ENCODE measurements around the gene ARHGAP32.
"Not testable (repeated sequence)": the region's sequence is repeated elsewhere in the genome, so short reads cannot be mapped to it uniquely, and the experiment has no call there.

ARHGAP32 gene

DNA sequence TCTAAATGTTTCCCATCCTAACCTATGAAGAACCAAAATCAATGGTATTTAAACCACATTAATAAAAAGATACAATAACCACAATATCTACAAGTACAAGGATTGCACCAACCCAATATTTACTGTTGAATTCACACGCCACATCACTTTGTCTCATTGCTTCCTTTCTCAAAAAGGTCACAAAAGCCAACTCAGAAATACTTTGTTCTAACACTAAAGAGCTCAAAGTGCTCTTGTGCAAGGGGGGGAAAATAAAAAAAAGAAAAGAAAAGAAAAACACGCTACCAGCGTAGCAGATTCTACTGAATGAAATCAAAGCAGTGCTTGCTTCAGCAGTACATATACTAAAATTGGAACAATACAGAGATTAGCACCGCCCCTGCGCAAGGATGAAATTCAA, 10.5 kb upstream of the ARHGAP32 start:
- DNase-seq (ENCODE audit: low read depth in 3 of 3): no peak

DNA sequence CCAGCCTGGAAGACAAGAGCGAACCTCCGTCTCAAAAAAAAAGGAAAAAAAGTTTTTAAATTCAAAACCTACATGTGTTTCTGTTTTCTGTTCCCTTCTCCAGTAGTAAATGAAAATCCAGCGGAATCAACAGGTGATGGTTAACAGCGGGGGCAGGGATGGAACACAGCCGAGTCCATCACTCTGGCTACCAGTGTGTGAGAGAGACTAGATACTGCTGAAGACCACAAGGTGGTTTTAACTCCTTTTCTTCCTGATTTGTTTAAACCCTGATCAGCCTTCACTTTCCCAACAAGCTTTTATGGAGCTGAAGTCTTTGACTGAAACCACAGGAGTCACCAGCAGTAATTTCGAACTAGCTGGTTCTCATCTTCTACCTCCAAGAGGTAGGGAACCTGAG, 3.6 kb upstream of the ARHGAP32 start:
- no peak for DNase-seq (ENCODE audit: low read depth in 3 of 3)

DNA sequence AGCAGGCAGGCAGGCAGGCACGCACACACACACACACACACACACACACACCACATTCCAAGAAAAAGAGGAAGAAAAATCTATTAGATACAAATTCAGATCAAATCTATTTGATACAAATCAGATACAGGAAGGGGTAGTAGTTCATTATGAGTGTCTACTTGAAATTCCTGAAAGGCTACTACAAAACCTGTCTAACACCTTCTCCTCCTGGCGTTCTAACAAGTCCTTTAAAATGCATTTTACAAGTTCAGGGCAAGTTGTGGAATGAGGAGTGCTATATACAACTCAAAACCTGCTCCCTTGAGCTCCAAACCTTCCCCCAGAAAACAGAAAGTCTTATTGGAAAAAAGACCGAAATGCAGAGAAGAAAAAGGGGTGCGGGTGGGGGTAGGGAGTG, 476 bp downstream of the ARHGAP32 start:
- no peak for DNase-seq (ENCODE audit: low read depth in 3 of 3)

DNA sequence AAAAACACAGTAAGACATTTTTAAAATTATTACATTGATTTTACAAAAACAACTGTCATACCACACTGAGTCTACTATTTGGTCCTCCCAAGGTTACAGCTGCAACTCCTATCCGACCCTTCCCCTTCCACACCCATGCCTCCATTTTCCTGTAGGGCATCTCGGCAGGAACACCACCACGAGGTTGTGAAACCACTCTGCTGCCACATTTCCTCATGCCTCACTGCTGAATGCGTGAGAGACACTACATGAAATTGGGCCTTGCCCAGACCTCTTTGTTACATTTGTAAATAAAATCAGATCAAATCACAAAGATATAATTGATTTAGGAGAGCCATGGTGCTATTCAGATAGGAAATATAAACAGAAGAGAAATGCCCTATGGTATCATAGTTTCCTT, 2.0 kb downstream of the ARHGAP32 start:
- DNase-seq (ENCODE audit: low read depth in 3 of 3): no peak

DNA sequence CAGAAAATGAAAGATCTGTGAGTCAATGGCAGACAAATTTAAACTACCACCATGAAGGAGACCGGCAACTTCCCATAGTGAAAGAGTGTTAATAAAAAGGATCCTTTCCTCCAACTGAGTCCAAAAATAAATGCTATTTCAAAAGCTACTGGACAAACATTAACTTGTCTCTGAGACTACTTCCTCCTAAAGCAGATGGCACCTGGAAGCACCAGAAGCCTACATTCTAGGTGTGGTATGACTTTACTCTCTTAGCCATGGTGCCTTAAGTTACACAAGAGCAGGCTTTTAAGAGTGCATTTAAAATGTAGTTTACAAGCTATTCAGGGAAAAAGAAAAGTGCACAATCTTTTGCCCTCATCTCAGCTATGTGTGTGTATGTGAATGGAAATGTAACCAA, 2.5 kb downstream of the ARHGAP32 start:
- no peak for DNase-seq (ENCODE audit: low read depth in 3 of 3)

DNA sequence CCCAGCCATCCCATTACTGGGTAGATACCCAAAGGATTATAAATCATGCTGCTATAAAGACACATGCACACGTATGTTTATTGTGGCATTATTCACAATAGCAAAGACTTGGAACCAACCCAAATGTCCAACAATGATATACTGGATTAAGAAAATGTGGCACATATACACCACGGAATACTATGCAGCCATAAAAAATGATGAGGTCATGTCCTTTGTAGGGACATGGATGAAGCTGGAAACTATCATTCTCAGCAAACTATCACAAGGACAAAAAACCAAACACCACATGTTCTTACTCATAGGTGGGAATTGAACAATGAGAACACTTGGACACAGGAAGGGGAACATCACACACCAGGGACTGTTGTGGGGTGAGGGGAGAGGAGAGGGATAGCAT, 7.0 kb downstream of the ARHGAP32 start:
- DNase-seq (ENCODE audit: low read depth in 3 of 3): not testable (repeated sequence)

DNA sequence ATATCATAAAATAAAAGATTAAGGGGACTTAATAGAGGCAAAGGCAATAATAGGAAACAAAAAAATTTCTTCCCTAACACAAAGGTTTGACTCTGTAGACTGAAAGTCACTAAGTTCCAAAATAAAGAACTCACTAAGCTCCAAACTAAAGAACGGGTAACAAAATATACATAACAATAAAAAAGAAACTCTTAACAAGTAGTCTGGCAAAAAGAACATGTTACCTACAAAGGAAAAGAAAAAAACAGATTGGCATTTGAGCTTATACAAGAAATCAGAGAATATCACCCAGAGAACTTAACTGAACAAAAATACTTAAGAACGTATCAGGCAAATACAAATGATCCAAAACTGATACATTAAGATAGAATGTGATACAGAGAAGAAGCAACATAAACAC, 7.5 kb downstream of the ARHGAP32 start:
- DNase-seq (ENCODE audit: low read depth in 3 of 3): no peak

DNA sequence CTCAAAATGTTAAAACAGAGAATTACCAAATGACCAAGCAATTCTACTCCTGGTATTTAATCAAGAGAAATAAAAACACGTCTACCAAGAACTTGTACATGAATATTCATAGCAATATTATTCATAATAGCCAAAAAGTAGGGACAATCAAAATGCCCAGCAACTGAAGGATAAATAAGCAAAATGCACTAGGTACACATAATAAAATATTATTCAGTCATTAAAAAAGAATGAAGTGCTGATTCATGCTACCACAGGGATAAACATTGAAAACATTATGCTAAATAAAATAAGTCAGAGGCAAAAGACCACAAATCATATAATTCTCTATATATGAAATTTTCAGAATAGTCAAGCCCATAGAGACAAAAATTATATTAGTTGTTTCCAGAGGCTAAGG, 24.8 kb downstream of the ARHGAP32 start:
- DNase-seq (ENCODE audit: low read depth in 3 of 3): no peak

DNA sequence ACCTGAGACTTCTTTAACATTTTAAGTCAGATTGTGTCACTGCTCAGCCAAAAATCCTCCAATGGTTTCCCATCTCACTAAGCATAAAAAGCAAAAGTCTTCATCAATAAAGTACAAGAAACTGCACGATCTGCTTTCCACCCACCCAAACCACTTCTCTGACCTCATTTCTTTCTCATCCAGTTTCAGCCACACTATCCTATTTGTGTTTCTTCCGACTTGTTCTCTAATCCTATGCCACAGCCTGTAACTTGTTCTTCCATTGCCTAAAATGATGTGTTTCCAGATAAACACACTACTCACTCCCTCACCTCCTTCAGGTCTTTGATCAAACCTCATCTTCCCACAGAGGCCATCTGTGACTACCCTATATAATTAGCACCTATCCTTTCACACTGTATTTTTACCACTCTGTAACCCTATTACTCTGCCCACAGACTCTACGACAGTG, 28.4 kb downstream of the ARHGAP32 start:
- no peak for DNase-seq (ENCODE audit: low read depth in 3 of 3)

DNA sequence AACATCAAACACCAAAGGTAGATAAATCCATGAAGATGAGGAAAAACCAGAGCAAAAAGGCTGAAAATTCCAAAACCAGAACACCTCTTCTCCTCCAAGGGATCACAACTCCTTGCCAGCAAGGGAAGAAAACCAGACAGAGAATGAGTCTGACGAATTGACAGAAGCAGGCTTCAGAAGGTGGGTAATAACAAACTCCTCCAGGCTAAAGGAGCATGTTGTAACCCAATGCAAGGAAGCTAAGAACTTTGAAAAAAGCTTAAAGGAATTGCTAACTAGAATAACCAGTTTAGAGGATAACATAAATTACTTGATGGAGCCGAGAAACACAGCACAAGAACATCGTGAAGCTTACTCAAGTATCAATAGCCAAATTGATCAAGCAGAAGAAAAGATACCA, 35.0 kb downstream of the ARHGAP32 start:
- DNase-seq (ENCODE audit: low read depth in 3 of 3): not testable (repeated sequence)

DNA sequence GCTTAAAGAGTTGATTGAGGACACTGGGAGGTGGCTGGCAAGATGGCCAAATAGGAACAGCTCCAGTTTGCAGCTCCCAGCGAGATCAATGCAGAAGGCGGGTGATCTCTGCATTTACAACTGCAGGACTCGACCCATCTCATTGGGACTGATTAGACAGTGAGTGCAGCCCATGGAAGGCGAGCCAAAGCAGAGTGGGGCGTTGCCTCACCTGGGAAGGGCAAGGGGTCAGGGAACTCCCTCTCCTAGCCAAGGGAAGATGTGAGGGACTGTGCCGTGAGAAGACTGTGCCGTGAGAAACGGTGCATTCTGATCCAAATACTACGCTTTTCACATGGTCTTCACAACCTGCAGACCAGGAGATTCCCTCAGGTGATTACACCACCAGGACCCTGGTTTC, 36.4 kb downstream of the ARHGAP32 start:
- DNase-seq (ENCODE audit: low read depth in 3 of 3): no peak

DNA sequence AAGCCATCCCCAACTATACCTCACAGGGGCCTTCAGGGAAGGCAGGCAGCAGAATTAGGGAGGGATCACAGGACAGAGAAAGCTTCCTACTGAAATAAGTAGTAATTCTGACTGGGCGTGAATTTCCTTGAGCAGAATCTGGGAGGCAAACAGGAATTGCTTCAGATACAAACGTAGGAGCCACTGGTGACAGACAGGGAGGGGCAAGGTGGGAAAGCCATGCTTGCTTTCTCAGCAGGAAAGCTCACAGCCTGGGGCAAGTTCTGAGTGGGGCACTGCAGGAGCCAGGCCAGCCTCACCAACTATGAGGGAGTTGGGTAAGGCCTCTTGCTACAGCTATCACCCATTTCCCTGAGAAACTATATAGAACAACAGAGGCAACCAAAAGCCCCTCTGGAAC, 43.6 kb downstream of the ARHGAP32 start:
- no peak for DNase-seq (ENCODE audit: low read depth in 3 of 3)

DNA sequence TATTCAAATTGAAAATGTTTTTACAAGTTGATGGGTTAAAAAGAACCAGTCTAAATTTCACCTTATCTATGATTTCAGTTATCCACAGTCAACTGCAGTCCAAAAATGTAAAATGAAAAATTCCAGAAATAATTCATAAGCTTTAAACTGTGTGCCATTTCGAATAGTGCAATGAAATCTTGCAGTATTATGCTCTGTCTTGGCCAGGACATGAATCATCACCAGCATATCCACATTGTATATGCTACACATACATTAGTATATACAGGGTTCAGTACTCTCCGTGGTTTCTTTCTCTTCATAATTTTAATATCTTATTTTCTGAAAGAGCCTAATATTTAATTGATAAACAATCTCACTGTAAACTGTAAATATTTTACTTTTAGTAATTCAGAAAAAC, 45.9 kb downstream of the ARHGAP32 start:
- DNase-seq (ENCODE audit: low read depth in 3 of 3): no peak

DNA sequence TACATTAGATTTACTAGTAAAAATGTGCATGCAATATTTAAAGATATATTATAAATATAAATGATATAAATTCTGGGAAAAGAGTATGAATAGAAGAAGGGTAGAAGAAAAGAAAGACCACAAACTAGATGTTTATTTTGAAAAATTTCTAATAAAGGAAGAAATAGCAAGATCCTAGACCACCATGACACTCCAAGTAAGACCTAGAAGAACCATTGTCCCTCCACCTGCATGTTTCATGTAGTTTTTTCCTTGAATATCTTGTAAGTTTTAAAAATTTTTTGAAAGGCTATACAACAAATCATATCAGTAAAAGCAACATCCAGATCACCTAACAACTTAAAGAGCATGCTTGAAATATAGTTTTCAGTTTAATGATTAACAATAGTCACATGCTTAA, 46.8 kb downstream of the ARHGAP32 start:
- no peak for DNase-seq (ENCODE audit: low read depth in 3 of 3)

DNA sequence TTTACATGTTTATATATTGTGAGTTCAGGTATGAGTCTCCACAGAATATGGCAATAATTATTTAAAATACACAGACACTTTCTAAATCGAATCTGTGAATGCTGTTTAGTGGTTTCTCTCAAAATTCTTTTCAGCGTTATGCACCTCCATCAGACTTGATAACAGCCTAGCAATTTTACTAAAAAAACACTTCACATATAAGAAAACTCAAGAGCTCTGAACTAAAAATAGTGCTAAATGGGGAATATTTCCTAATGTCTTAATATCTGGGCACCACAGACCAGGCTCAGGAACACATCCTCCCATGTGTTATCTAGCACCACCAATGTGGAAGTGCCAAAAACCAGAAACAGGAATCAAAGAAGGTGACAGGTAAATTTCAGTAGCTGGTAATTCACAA, 47.9 kb downstream of the ARHGAP32 start:
- no peak for DNase-seq (ENCODE audit: low read depth in 3 of 3)

DNA sequence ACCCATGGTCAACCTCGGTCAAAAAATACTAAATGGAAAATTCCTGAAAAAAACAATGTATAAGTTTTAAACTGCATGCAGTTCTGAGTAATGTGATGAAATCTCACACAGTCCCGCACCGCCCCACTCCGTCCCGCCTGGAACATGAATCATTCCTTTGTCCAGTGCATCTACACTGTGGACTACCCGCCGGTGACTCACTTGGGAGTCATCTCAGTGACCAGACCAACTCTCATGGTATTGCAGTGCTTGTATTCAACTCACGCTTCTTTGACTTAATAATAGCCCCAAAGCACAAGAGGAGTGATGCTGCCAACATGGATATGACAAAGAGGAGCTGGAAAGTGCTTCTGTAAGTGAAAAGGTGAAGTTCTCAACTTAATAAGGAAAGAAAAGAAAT, 48.8 kb downstream of the ARHGAP32 start:
- no peak for DNase-seq (ENCODE audit: low read depth in 3 of 3)

DNA sequence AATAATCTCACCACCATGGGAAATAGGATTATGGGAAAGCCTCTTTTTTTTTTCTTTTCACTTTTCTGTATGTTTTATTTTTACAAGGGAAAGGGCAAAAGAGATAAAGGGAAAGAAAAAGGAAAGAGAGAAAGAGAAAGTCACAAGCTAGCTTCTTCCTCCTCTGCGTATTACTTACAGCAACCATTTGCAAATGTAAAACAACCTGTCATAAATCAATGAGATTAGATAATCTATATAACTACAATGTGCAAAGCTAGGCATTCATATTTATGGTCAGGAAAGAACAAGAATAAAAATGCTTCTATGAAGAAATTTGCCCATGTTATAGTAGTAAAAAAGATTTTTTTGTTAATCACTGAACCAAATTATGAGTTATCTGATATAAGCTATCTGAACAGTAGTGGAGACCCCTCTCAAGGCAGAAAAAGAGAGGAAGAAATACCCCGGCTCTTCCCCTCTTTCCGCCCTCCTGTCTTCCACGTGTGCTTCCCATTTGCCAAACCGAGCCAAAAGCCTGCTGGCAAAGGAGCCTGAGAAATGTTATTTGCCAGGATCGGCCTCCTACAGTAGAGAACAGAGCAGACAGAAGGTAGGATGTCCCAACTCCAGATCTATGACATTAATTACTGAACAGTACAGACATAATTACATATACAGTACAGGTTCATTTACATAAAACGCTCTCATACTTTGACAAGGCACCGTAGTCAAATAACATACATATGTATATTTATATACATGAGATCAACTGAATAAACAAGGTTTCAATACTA, 50.2 kb downstream of the ARHGAP32 start:
- no peak for DNase-seq (ENCODE audit: low read depth in 3 of 3)

DNA sequence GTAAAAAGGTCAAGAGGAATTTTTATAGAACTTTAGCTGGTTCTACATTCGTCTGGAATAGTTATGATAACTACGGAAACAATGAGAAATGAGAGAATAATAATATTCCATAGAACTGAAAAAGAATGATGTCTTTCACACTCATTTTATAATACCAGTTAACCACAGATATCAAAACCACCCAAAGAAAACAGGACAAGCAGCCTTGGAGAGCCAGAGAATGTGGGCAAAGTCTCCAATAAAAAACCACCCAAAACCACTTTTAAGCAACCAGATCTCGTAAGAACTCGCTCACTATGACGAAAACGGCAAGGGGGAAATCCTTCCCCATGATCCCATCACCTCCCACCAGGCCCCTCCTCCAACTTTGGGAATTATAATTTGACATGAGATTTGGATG, 60.8 kb downstream of the ARHGAP32 start:
- no peak for DNase-seq (ENCODE audit: low read depth in 3 of 3)

DNA sequence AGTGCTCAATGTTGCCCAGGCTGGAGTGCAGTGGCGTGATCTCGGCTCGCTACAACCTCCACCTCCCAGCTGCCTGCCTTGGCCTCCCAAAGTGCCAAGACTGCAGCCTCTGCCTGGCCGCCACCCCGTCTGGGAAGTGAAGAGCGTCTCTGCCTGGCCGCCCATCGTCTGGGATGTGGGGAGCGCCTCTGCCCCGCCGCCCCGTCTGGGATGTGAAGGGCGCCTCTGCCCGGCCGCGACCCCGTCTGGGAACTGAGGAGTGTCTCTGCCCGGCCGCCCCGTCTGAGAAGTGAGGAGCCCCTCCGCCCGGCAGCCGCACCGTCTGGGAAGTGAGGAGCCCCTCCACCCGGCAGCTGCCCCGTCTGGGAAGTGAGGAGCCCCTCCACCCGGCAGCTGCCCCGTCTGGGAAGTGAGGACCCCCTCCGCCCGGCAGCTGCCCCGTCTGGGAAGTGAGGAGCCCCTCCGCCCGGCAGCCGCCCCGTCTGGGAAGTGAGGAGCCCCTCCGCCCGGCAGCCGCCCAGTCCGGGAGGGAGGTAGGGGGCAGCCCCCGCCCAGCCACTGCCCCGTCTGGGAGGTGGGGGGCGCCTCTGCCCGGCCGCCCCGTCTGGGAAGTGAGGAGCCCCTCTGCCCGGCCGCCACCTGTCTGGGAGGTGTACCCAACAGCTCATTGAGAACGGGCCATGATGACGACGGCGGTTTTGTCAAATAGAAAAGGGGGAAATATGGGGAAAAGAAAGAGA, 63.1 kb downstream of the ARHGAP32 start:
- DNase-seq (ENCODE audit: low read depth in 3 of 3): not testable (repeated sequence)

DNA sequence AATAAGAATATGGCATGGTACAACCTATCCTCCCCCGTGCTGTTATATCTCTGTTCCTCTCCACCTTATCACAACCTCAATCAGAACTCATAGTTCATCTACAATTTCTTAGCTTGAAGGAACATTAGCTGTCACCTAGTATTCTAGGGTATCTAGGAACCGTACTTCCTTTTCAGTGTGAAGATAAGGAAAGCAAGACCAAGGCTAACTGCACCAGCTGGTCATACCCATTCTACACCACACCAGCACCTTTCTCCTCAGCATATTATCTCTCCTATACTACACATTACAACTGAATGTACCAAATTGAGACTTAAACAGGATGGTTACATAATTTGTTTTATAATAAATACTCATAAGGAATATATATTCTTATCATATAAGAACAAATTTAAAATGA, 73.1 kb downstream of the ARHGAP32 start:
- DNase-seq (ENCODE audit: low read depth in 3 of 3): no peak

DNA sequence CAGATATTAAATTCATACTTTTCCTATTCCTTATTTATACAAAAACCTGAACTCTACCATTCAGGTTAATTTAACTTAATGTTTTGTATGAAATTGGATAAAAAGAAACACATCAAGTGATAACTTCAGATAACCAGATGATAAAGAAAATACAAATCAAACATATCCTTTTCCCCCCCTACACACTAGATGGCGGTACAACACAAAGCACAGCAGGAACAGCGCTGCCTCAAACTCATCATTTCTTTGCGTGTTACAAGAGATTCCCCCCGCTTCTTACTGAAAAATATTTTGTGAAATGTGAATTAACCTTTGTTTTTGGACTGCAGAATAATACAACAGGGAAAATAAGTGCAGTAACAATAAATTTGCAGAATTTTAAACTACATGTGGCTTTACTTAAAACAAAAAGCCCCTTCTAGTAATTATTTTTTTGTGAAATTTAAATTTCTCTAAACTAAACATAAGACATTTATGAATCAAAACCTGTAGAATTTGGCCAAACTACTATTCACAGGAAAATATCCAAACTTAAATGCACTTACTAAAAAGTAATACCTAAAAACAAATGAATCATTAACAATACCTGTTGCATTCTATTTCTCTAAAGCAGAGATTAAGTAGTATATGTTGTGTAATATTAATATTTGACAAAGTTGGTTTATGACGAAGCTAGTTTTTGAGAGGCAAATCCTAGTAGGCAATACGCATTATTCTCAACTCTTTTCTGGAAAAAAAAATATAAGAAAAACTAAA, 74.4 kb downstream of the ARHGAP32 start:
- DNase-seq (ENCODE audit: low read depth in 3 of 3): peak in 2 of 3 experiments; percentile 1 to 3
